ENCODE results near the gene CFAP90.
A peak's percentile ranks its signal among the peaks of the same experiment; 100 is the strongest.

Gene CFAP90

DNA sequence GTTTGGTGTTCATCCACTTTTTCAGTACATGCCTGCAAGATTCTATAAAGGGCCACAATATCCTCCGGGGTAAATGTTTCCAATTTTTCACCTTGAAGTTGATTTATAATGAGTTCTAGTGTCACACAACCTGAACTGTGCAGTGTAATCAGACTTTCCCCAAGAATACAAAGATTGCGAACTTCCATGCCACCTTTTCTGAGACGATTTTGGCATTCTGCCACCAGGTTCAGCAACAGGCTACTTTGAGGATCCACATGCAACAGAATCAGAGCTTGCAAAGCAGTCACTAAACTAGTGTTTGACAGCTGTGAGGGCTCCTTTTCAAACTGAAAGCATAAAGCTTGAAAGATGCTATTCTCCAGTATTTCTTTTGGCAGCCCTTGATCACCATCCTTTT, 16.3 kb upstream of the CFAP90 start:
- DNase-seq (ENCODE audit: low spot score) = no peak

DNA sequence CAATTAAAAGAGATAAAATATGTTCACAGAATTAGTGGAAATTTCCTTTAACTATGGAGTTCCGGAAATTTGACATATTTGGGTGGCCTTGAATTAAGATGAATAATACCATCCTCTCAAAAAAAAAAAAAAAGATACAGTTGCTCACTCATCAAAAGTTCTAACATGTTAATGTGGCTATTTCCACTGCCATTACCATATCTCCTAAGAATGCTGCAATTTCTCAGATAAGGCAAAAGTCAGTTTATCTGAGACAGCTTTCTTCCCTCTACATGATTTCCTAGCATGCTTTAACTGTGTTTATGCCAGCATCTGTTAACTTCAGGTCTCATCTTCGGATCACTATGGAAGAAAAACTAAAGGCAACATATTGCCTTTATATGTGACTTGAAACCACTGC, 15.3 kb upstream of the CFAP90 start:
- DNase-seq (ENCODE audit: low spot score) = no peak

DNA sequence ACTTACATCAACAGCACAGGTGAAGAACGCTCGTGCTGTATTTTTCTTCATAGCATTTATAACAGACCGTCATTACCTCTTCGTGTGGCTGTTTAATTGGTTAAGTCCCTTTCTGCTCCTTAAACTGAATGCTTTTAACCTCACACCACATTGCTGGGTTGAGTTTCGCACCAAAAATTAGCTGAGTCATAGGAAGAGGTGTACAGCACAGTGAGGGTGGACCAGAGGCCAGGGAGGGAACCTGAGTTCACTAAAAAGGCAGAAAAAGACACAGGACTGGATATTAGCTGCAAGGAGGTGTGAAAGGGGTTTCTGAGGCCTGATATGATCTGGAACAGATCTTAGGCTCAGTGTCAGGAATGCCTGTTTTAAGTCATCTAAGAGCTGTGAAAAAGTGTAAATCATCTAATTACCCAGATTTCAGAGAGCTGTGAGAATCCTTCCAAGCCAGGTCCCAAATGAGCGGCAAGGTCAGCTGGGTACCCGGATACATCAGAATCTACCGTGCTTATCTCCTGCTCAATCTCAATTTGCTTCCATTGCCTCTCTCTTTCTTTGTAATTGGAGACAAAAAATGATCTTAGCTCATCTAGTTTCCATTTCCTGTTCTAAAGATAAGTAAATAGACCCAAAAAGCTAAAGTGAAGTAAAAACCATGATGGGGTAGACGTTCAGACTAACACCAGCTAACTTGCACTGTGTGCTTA, 7.1 kb upstream of the CFAP90 start:
- DNase-seq (ENCODE audit: low spot score) = no peak

DNA sequence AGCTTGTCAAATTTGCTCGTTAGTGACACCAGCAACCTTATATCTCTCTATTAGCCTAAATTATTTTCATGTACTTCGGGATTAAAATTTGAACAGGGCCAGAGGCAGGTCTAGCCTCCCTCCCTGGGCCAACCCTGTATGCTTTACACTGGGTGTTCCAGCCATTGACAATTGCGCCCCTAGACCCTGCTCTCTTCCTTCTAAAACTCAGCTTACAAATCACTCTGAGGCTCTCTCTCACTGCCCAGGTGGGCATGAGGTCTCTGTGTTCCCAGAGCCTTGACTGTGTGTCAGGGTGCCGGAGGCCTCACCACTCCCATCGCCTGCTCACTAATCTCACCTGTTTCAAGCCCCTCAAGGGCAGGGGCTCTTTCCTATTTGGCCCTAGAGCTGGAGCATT, 6.4 kb upstream of the CFAP90 start:
- DNase-seq (ENCODE audit: low spot score) = no peak

DNA sequence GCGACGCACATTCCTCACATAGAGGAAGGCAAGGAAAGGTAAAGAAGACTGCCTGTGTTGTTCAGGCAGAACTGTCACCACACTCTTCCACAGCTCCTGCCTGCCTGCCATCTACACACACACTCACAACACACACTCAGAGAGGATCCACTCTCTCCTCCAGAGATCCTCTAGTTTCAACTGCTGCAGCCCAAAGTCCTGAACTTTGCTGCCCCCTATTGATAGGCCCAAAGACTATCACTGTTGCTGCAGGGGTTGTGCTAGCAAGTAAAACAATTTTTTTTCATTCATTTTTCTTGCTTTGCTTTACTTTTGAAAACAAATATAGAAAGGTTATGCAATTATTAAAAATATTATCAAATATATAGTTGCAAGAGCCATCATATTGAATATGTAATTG, 5.9 kb upstream of the CFAP90 start:
- peak; percentile 73 for DNase-seq (ENCODE audit: low spot score)

DNA sequence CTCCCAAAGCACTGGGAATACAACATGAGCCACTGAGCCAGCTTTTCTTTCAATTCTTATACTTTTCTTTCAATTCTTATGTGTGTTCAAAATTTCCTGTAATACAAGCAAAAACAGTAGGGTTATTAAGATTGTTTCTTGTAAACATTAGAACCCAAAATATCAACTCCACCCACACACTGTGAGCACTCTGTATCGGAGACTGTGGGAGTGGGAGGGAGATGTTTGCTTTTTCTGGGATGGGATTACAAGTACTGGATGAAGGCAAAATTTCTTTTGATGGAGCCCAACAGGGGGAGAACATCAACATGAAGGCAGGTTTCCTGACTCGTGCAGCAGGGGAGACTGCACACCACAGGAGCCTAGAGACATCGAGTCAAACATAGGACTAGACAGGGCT, 4.7 kb upstream of the CFAP90 start:
- DNase-seq (ENCODE audit: low spot score) = no peak

DNA sequence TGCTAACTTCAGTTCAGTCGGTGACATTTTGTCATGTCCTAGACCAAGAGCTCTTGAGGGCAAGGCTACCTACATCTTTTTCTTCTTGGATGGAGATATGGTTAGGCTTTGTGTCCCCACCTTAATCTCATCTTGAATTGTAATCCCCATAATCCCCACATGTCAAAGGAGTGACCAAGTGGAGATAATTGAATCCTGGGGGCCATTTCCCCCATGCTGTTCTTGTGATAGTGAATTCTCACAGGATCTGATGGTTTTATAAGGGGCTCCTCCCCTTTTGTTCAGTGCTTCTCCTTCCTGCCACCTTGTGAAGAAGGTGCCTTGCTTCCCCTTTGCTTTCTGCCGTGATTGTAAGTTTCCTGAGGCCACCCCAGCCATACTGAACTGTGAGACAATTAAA, 2.1 kb upstream of the CFAP90 start:
- no peak for DNase-seq (ENCODE audit: low spot score)

DNA sequence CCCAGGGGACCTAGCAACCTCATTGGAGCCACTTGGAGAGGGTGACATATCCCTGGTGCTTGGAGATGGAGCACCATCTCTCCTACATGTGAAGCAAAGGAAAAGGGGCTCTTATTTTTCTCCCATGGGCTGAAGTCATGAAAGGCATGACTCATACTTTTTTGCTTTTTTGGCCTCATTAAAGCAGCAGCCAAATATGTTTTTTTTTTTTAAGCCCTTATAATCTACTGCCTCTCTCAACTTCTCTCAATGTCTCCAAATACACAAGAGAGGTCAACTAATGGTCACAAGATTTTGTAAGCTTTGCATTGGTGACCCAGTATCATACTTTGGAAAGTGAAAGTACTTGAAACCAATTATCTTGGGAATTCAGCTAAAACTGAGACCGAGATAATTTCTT, 1.6 kb upstream of the CFAP90 start:
- no peak for DNase-seq (ENCODE audit: low spot score)

DNA sequence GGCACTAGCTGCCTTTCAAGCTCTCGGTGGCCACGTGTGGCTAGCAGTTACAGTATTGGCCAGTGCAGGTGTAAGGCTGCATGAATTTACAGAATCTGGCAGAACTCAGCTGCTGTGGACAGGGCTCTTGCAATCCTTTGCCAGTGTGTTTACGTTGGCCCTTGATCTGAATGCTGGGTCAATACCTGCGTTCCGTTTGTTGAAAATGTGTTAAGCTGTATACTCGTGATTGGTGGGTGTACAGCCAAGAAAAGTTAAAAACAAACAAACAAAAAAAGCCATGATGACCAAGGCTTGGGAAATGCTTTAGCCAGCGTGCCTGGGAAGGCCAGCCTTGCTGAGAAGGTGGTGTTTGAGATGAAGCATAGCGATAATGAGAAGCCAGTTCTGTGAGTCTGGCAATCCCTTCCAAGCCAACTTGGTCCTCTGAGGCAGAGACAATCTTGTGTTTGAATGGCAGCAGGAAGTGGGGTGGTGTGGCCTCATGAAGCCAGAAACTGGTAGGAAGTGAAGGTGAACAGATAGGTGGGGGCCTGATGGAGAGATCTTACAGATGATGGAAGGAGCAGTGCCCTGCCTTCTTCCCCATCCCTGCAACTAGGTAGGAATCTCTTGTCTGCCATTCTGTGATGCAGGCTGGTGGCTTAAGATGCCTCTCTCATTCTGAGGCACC, 820 bp upstream of the CFAP90 start:
- DNase-seq (ENCODE audit: low spot score) = no peak

DNA sequence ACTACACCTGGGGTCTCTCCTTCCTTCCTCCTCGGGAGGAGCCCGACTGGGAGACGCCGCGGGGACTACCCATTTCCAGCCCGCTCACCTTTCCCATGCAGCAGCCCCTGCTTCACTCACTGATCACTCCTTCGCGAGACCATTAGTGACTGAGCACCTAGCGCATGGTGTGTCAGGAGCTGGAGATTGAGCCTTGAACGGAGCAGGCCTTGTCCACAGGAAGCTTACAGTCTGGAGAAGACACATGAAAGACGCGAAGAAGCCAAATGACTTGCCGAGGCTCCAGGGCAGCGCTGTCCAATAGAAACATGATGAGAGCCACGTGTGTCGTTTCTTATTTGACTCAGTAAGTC, 283 bp upstream of the CFAP90 start:
- DNase-seq (ENCODE audit: low spot score) = no peak

DNA sequence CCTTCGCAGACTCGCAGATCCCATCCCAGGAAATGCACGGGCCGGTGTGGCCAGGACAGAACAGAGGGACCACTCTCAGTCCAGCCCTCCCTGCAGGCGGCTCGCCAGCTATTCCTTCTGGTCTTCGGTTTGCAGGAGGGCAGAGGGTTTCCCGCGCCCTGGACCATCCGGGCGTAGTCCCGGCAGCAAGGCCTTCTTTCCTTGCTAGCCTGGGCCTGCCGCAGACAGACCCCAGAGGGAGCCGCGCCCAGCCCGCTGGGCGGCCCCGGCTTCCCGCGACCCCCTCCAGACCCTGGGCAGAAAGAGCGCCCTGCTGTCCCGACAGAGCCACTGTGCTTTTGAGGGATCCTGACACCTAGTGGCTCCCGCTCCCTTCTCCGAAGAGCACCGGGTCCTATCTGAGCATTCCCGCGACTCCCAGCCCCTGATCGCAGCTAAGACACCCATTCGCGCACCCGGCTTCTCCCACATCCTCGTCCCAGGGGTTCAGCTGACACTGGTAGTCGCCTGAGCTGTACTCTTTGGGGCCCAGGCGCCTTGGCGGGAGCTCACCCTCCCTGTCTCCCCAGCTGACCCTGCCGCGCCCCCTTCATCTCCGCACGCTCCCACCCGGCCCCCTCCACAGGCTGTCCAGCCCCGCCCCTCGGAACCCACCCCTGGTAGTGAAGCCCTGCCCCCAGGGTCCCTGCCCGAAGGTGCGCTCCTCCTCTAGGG, 1.1 kb downstream of the CFAP90 start:
- DNase-seq (ENCODE audit: low spot score) = no peak

DNA sequence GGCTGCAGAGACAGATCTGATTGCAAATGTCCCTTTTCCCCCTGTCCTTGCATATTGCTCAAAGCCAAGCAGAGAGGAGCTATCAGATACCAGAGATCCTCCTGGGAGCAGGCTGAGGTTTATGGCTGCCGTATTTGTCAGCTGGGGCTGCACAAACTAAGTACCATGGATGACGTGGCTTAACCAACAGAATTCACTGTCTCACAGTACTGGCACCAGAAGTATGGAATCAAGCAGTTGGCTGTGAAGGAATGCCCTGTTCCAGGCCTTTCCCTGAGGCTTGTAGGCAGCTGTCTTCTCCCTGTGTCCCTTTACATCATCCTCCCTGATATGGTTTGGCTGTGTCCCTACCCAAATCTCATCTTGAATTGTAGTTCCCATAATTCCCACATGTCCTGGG, 2.6 kb downstream of the CFAP90 start:
- no peak for DNase-seq (ENCODE audit: low spot score)

DNA sequence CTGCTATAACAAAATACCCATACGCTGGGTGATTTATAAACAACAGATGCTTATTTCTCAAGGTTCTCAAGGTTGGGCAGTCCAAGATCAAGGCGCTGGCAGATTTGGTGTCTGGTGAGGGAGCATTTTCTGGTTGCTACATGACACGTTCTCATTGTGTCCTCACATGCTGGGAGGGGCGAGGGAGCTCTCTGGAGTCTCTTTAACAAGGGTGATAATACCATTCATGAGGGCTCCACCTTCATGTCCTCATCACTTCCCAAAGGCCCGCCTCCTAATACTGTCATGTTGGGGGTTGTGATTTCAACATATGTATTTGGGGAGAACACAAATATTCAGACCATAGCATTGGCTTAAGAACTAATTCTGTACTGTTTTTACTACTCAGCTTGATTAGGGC, 4.6 kb downstream of the CFAP90 start:
- no peak for DNase-seq (ENCODE audit: low spot score)

DNA sequence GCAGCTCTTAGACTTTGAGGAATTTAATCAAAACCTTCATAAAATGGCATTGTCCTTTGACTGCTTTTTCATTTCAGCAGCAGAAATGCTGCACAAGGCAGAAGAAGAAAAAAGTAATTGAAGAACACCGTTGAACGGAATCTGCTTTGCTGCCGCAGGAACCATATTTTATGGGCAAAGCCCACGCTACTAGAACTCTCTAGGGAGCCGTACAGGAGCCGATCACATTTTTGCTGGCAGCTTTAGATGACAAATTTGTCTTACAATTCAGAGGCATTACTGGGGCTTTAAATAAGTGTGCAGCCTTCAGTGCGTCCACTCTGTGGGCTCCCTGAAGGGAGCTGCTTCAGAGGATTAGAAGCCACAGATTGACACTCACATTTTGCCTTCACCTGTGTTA, 5.4 kb downstream of the CFAP90 start:
- DNase-seq (ENCODE audit: low spot score) = no peak

DNA sequence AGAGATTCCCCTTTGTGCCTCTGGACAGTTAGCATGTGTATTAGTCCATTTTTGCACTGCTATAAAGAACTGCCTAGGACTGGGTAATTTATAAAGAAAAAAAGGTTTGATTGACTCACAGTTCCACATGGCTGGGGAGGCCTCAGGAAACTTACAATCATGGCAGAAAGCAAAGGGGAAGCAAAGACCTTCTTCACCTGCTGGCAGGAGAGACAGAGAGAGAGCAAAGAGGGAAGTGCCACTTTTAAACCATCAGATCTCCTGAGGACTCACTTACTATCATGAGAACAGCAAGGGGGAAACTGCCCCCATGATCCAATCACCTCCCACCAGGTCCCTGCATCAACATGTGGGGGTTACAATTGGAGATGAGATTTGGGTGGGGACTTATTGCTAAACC, 6.0 kb downstream of the CFAP90 start:
- no peak for DNase-seq (ENCODE audit: low spot score)

DNA sequence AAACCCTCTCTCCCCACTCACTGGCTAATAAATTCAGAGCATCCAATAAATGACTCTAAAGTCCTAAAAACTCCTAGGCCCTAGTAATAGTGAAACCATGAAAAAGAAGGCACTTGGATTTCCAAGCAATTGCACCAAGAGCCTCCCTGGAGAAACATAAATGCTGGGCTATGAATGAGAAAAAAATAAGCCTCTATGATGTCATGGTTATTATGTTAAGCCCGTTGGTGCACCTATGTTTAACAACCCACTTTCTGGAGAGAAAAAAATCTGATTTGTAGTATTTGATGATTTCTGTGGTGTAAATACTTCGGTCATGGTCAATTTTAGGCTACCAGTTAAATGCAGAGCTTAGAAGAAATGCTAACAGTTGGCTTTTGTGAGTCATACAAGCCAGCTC, 8.4 kb downstream of the CFAP90 start:
- DNase-seq (ENCODE audit: low spot score) = no peak

DNA sequence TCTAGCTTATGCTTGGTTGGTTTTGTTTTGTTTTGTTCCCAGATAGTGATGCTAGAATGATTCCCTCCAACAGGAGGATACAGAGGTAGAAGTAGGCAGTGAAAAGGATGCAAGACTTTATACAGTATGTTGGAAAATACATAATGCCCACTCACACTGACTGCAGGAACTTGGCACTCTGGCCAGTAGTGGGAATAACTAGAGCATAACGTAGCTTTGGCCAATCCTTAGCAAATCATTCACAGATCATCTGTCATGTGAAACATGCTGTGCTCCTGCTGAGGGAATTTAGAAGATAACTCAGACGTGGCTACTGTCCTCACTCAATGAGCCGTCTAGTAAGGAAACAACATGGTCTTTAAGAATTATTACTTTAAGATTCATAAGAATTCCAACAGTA, 13.5 kb downstream of the CFAP90 start:
- no peak for DNase-seq (ENCODE audit: low spot score)

DNA sequence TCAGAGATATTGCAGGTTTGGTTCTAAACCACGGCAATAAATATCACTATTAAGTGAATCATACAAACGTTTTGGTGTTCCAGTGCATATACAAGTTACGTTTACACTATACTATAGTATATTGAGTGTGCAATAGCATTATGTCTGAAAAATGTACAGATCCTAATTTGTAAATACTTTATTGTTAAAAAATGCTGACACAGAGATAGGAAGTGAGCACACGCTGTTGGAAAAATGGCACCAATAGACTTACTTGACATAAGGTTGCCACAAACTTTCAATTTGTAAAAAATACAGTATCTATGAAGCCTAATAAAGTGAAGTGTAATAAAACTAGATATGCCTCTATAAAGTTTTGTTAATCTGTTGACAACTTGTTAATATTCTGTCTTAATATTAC, 16.0 kb downstream of the CFAP90 start:
- DNase-seq (ENCODE audit: low spot score) = no peak

DNA sequence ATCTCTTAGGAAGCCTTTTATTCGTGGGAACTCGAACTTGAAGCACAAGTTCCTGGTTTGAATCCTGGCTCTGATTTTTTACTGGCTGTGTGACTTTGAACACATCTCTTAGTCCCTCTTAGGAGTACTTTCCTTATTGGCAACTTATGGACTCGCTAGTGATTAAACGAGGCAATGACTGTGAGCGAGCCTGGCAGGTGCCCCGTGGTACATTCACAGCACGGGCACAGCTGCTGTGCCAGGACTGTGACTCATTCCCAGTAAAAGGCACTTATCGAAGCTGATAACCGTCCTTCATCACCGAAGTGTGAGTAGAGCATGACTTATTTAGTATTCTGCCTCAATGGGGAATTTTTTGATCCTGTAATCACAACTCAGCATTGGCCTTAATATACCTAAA, 22.7 kb downstream of the CFAP90 start:
- DNase-seq (ENCODE audit: low spot score) = no peak

DNA sequence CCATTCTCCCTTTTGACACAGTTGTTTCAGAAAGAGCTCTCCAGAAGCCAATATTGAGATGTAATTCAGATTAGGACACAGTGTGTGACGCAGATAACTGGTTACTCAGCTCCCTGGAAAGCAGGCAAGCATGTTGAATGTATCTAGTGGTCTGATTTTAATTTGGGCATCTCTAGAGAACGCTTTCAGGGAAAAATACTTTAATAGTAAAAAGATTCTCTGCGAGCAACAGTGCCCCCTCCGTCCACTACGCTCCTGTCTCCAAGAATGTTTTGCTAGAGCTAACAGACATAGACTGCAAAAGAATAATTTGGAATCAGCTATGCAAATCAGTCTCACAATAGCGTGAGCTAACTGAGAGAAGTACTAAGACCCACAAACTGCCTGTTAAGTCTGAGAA, 23.3 kb downstream of the CFAP90 start:
- DNase-seq (ENCODE audit: low spot score) = no peak

DNA sequence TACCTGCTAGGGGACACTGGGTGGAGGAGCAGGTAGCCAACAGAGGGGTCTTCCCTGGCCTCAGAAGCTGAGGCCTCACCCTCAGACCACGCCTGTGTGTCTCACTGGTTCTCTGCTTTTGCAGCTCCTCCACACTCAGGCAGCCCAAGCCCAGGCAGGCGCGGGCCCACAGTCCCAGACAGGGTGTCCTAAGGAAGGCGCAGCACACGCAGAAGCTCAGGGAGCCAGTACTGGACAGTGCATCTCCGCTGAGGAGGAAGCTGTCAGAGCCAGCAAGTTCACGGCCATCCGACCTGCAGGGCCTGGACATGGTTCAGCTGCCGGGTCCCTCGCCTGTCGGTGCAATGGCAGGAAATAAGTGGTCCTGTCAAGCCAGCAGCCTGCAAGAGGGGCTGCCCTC, 25.3 kb downstream of the CFAP90 start:
- DNase-seq (ENCODE audit: low spot score) = no peak

DNA sequence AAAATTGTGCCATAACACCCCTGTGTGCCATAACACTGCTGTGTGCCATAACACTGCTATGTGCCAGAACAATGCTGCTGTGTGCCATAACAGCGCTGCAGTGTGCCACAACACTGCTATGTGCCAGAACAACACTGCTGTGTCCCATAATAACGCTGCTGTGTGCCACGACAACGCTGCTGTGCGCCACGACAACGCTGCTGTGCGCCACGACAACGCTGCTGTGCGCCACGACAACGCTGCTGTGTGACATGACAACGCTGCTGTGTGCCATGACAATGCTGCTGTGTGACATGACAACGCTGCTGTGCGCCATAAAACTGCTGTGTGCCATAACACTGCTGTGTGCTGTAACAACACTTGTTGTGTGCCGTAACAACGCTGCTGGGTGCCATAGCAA, 25.9 kb downstream of the CFAP90 start:
- DNase-seq (ENCODE audit: low spot score) = no peak

DNA sequence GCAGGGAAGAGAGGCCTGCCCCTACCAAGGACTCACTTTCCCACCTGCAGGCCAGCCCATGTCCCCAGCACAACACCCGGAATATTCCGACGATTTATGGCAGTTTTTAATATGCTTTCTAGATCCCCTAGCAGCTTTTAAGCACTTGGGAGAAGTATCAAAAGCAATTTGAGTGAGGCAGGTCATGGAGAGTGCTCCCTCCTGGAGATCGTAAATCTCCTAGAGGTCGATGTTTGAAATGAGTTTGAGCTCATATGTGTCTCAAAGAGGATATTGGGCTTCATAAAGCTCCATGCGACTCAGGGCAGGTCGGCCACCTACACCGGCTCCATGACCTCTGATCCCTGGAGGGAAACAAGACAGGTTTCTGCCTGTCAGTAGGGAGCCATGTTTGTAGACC, 27.3 kb downstream of the CFAP90 start:
- no peak for DNase-seq (ENCODE audit: low spot score)

DNA sequence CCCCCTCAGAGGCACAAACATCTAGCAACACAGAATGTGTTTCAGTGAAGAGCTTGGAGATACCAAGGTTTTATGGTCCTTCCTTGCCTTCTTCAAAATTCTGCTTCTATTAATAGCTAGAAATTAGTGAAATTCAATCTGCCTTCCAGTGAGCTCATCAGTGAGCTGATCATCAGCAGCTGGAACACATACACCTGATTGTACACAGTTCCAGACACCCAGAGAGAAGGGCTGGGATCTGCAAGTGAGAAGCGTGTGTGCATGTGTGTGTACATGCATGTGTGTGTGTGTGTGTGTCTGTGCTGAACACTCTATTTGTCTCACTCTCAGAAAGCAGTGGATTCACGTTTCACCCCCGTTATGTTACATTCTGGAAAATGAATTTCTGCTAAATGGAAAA, 28.5 kb downstream of the CFAP90 start:
- DNase-seq (ENCODE audit: low spot score) = no peak
